GM12878 (cell line): ENCODE data around the gene GALP.

ENCODE experiments used
- CHD1 ChIP-seq: IDR thresholded peaks from 2 replicates; pipeline ENCODE4 v1.6.1; 2012; ENCODE audit warnings: low read depth, low read length, improper control_type of control experiment
- EP300 ChIP-seq, 2 experiments: fragments of 150-350 bp in 1 of 2; IDR thresholded peaks; 2 replicates each; pipeline ENCODE4 v1.6.1; 2011 to 2012; ENCODE audit warnings: low read depth in 2 of 2, low read length in 2 of 2, borderline replicate concordance in 1 of 2, improper control_type of control experiment in 1 of 2, inconsistent platforms in 1 of 2; ENCODE audit not compliant: control insufficient read depth in 1 of 2
- FOXK2 ChIP-seq: fragments of 450-650 bp; IDR thresholded peaks from 2 replicates; pipeline ENCODE4 v1.6.1; 2017; ENCODE audit warnings: mild to moderate bottlenecking, moderate library complexity
- RAD51 ChIP-seq: fragments of 450-650 bp; IDR thresholded peaks from 2 replicates; pipeline ENCODE4 v1.6.1; 2016; ENCODE audit warnings: moderate library complexity, mild to moderate bottlenecking, inconsistent platforms
- RELA ChIP-seq: fragments of 450-650 bp; IDR thresholded peaks from 2 replicates; pipeline ENCODE4 v1.8.0; 2014; ENCODE audit warnings: borderline replicate concordance; ENCODE audit not compliant: partially characterized antibody
- SP1 ChIP-seq: IDR thresholded peaks from one replicate; pipeline ENCODE4 v1.6.1; 2011; ENCODE audit warnings: low read depth, low read length
- SREBF2 ChIP-seq: IDR thresholded peaks from 2 replicates; pipeline ENCODE4 v1.6.1; 2012; ENCODE audit warnings: mild to moderate bottlenecking, low read length
- YBX1 ChIP-seq: fragments of 450-650 bp; IDR thresholded peaks from 2 replicates; pipeline ENCODE4 v1.6.1; 2016; ENCODE audit warnings: antibody characterized with exemption
- TF ChIP-seq, protein P1 (sequence below): fragments of 450-650 bp; IDR thresholded peaks from 2 replicates; pipeline ENCODE4 v1.6.1; 2018; ENCODE audit warnings: borderline replicate concordance, mild to moderate bottlenecking; ENCODE audit not compliant: partially characterized antibody
- TF ChIP-seq, protein P2 (sequence below): fragments of 450-650 bp; IDR thresholded peaks from 2 replicates; pipeline ENCODE4 v1.6.1; 2017; ENCODE audit warnings: mild to moderate bottlenecking

DNA sequence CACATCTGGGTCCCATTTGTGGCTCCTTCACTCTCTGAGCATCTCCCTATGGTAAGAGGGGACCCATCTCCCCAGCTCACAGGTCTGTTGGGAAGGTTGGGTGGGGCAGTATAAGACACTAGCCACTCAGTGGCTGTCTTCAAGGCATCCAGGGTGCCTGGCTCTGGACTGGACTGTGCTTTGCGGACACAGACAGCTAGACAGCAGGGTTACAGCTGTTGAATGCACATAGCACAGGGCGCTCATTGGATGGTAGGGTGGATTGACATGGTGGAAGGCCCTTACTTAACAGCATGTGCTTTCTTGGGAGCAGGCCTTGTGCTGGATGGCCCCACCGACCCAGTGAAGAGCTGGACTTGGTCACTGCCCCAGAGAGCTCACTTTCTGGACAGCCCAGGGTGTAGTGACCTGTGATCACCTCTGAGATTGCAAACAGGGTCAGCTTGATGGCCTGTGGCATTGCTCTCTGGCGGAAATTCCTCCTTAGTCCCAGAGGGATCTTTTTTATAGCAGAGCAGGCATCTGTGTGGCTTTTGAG is 32.8 kb upstream of the GALP start:
- no peak for TF ChIP-seq CHD1
- no peak for TF ChIP-seq FOXK2
- no peak for TF ChIP-seq YBX1
- no peak for TF ChIP-seq SREBF2
- TF ChIP-seq, protein P1, sequence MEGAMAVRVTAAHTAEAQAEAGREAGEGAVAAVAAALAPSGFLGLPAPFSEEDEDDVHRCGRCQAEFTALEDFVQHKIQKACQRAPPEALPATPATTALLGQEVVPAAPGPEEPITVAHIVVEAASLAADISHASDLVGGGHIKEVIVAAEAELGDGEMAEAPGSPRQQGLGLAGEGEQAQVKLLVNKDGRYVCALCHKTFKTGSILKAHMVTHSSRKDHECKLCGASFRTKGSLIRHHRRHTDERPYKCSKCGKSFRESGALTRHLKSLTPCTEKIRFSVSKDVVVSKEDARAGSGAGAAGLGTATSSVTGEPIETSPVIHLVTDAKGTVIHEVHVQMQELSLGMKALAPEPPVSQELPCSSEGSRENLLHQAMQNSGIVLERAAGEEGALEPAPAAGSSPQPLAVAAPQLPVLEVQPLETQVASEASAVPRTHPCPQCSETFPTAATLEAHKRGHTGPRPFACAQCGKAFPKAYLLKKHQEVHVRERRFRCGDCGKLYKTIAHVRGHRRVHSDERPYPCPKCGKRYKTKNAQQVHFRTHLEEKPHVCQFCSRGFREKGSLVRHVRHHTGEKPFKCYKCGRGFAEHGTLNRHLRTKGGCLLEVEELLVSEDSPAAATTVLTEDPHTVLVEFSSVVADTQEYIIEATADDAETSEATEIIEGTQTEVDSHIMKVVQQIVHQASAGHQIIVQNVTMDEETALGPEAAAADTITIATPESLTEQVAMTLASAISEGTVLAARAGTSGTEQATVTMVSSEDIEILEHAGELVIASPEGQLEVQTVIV: no peak
- TF ChIP-seq RAD51: no peak
- TF ChIP-seq SP1: no peak
- TF ChIP-seq, protein P2, sequence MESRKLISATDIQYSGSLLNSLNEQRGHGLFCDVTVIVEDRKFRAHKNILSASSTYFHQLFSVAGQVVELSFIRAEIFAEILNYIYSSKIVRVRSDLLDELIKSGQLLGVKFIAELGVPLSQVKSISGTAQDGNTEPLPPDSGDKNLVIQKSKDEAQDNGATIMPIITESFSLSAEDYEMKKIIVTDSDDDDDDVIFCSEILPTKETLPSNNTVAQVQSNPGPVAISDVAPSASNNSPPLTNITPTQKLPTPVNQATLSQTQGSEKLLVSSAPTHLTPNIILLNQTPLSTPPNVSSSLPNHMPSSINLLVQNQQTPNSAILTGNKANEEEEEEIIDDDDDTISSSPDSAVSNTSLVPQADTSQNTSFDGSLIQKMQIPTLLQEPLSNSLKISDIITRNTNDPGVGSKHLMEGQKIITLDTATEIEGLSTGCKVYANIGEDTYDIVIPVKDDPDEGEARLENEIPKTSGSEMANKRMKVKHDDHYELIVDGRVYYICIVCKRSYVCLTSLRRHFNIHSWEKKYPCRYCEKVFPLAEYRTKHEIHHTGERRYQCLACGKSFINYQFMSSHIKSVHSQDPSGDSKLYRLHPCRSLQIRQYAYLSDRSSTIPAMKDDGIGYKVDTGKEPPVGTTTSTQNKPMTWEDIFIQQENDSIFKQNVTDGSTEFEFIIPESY: no peak
- no peak for TF ChIP-seq RELA
- TF ChIP-seq EP300 (IDR thresholded peaks at IDR 0.05; ENCODE audit: borderline replicate concordance in 1 of 2, control insufficient read depth in 1 of 2, low read depth in 2 of 2, low read length in 2 of 2): no peak
